NCI-H2107 (cell line): ENCODE results near the gene MT1E.
"Not testable (repeated sequence)": the region's sequence is repeated elsewhere in the genome, so short reads cannot be mapped to it uniquely, and the experiment has no call there.

Experiments
- DNase-seq: peaks from one replicate; lab custom pipeline; 2025; lab: John Stamatoyannopoulos, UW

The MT1E gene

DNA sequence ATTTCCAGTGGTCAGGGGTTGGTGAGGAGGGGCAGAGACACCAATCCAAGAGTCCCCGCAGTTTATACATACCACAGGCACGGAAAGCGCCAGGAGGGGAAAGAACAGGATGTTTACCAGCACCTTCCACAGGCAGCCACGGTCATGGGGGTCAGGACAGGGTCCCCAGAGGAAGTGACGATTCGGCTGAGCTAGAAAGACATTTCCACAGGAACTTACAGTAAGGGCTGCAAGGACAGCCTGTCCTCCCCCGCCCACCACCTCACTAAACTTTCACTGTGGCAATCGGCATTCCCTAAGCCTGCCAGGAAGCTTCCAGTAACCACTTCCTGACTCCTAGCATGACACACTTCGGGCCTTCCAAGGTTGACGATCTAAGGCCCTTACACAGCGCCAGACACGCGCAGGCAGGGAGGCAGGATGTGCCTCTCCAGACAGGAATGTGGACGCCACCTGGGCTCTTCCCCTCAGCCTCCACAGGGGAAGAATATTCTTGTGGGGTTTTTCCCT is 18.4 kb upstream of the MT1E start:
- DNase-seq = no peak

DNA sequence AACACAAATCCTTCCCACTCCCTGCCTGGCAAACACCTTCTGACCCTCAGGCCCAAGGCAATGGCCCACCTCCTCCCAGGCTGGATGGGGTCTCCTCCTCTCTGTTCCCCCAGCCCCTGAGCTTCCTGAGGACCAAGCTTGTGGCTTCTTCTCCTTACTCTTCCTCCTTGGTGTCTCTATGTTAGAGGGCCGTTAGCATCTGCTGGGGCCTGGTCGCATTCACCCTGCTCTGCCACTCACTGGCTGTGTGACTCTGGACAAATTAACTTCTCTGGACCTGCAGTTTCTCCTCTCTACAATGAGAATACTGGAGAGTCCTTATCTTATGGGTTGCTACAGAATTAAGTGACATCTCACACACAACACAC is 17.9 kb upstream of the MT1E start:
- no peak for DNase-seq

DNA sequence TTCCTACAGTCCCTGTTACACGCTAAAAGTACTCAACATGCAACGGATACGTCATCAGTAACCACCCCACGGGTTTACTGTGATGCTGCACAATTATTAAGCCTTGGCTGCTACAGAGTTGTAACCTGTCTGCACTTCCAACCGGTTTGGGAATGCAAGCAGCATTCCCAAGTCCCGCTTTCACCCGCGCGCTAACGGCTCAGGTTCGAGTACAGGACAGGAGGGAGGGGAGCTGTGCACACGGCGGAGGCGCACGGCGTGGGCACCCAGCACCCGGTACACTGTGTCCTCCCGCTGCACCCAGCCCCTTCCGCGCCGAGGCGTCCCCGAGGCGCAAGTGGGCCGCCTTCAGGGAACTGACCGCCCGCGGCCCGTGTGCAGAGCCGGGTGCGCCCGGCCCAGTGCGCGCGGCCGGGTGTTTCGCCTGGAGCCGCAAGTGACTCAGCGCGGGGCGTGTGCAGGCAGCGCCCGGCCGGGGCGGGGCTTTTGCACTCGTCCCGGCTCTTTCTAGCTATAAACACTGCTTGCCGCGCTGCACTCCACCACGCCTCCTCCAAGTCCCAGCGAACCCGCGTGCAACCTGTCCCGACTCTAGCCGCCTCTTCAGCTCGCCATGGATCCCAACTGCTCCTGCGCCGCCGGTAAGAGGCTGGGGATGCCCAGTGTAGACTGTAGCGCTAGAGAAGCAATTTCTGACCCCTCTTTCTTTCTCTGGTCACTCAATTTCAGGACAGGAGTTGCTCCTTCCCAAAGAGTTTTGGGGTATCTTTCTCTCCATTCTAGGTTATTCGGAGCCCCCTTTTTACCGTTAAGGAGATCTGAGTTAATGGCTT is 17.3 kb upstream of the MT1E start, which contains the start of gene MT2A:
MT2A (plus strand) TSS at position 542 of the 833 bp plus-strand sequence; CDS start at position 614, 72 bp downstream.
- peak; percentile 77 for DNase-seq

DNA sequence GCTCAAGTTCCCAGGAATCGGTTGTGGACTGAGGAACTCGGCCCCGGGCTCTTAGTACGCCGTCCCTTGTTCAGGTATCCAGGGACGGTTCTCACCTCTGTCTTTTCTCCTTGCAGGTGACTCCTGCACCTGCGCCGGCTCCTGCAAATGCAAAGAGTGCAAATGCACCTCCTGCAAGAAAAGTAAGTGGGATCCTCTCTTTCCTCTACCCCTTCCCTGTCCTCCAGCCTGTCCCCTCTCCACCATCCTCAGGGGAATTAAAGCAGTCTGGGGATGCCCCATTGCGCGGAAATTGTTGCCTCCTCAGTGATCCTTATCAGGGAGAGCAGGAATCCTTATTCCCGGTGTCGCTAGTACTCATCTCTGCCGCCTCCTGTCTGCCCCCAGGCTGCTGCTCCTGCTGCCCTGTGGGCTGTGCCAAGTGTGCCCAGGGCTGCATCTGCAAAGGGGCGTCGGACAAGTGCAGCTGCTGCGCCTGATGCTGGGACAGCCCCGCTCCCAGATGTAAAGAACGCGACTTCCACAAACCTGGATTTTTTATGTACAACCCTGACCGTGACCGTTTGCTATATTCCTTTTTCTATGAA is 16.6 kb upstream of the MT1E start:
- no peak for DNase-seq

DNA sequence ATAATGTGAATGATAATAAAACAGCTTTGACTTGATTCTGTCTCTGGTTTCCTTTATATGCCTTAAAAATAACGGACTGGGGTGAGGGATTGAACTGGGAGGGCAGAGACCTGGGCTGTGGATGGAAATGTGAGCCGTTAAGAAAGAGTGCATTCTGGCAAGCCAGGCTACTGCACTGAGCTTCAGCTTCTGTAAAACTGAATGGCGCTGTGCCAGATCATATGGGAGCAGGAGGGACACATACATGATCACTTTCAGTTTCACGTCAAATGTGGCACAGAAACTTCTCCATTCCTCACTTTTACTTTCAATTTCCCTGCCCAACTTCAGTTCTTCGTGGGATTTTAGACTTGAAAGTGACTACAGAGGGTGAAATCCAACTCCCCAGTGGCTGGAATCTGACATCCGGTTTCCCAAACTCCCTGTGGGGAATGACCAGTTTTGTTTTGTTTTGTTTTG is 16.1 kb upstream of the MT1E start:
- DNase-seq = peak; percentile 45

DNA sequence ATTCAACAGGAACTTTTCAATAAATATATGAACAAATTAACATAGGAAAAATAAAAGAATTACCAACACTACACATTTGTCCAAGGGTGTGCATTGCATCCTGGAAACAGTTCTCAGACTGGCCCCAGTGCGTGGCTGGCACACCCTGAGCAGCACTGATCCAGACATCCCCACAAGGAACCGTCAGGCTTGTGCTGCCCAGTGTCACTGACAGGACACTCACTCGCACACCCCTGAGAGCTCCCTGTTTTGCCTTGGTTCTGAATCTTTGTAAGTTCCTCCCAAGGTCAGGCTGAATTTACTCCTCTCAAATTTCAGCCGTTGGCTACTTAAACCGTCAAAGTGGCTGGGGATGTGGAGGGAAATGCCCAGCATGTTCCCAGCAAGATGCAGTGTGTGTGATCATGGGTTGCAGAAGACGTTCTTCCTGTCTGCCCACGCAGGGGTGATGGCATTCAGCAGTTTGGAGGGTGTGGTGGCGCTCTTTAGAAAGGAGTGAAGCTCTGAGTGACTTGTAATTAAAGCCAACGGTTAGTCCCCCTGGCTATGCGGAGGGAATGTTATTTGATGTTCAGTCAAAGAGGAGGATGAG is 15.5 kb upstream of the MT1E start:
- DNase-seq = no peak

DNA sequence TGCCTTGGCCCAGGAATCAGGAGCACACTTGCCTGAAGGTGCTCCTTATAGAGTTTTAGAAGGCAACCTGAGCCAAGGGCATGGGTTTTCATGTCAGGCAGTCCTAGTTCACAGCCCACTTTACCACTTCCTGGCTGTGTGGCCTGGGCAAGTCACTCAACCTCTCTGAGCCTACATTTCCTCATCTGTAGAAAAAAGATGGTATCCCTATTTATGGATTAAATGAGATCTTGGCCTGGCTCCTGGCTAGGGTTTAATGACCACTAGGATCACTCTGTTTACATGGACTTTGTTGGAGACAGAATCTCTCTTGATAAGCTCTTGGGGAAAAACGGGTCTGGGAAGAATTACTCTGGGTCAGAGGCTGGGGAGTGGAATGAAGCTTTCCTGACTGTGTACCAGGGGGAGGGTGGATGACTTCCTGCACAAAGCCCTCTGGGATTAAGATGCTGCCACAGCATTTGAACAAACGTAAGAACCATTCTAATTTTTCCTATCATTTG is 14.9 kb upstream of the MT1E start:
- no peak for DNase-seq

DNA sequence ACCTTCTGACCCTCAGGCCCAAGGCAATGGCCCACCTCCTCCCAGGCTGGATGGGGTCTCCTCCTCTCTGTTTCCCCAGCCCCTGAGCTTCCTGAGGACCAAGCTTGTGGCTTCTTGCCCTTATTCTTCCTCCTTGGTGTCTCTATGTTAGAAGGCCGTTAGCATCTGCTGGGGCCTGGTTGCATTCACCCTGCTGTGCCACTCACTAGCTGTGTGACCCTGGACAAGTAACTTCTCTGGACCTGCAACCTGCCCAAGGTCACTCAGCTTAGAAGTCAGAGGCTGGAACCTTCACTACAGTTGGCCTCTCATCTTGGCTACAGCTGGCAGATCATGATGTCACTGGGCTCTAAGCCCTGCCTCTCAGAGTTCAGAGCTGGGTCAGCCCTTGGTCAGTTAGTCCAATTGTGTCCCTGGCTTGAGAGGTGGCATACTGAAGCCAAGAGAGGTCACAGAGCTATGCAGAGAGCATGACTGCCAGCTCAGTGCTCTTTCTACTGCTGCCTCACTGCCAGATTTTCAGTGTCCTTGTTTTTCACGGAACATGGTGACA is 14.2 kb upstream of the MT1E start:
- DNase-seq = no peak

DNA sequence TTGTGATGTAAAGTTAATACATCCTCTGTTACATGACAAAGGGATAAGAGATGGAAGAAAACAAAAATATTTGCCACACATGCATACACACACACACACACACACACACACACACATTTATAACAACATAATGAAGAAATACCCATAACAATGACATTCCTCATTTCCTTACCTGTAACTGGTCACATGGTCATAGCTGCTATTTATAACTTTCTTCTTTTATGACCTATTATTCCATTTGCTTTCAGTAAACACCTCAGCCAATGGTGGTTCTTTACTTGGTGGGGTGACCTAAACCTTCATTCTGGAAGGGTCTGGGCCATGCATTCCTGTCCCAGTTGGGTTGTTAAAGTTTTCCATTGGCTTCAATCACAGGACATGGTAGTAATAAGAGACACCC is 11.9 kb upstream of the MT1E start:
- no peak for DNase-seq

DNA sequence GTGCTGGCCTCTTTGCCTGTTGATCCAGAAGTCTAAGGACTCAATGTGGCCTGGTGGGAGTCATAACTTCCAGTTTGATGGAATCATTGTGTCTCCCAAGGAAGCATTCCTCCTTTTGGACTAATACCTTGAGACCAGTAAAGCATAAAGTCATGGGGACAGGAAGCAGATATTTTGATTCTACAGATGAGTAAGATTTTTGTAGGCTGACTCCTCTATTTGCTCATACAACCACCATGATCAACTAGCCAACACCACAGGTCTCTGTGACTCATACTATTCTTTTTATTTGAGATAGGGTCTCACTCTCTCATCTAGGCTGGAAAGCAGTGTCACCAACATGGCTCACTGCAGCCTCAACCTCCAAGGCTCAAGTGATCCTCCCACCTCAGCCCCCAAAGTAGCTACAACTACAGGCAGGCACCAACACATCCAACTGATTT is 11.0 kb upstream of the MT1E start:
- DNase-seq = no peak

DNA sequence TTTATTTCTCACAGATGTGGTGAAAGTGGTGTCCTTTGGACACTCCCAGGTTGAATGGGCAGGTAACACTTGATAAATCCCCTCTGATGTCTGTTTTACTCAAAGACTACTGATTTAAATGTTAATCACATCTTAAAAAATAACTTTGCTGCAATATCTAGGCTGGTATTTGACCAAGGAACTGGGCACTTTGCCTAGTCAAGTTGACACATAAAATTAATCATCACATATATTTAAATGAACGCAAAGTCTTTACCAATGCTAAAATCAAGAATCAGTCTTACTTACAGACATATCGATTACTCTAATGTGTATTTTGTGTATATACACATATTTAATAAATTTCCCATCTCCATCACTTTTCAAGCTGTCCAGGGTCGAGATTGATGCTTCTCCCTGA is 10.2 kb upstream of the MT1E start:
- DNase-seq = no peak

DNA sequence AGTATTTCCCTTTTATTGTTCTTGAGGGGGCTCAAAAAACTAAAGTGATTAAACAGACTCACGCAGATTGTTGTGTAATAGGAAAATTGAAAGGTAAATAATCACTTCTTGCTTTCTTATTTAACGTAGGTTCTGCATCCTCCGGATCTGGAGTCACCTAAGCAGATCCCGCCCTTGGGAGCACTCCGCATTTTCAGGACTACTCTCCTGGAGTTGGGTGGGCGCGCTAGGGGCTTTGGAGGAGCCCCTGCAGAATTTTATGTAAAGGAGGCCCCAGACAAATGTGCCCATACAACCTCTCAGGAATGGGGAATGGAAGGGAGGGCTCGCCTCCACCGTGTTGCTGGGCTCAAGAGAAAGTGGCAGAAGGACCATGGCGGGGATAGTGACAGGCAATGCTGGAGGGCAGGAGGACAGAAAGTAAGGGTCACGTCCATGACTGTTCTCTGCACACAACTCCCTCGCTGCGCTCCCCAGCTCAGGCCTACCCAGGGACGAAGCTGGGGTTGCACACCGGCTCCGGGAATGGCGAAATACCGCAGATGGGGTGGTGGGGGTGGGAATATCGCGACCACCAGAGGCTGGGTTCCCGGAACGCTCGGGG is 8.9 kb upstream of the MT1E start:
- DNase-seq = no peak

DNA sequence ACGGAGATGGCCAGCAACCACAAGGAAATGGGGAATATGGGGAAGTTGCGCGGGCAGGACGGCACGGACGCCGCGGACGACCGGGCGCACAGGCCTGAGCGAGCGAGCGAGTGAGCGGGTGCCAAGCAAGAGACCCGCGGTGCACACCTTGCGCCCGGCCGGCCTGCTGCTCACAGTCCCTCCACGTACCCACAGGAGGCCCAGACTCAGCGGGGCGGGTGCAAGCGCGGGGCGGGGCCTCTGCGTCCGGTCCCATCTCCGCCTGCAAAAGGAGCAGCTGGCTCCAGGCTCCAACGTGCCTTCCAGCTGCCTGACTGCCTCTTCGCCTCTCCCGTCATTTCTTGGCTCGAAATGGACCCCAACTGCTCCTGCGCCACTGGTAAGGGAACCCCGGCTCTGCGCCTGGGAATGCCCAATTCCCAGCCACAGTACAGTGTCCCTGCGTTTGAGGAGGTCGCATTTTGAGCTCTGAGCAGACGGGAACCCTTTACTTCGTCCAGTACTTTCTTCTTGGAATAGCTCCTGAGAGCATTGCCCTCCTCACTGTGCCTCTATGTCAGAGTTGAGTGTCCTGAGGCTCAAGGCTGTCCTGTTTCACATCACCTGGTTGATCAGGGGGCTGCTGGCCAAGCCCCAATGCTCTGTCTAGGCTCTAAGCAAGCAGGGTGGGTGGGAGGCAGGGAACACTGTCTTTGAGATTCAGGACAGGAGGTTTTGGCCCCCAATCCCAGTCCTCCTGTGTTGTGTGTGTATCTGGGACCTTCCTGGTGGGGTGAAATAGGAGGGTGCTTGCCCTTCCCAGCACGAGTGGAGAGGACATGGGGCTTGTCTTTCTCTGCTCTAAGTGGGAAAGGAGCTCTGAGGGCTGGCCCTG is 8.1 kb upstream of the MT1E start:
- DNase-seq = no peak

DNA sequence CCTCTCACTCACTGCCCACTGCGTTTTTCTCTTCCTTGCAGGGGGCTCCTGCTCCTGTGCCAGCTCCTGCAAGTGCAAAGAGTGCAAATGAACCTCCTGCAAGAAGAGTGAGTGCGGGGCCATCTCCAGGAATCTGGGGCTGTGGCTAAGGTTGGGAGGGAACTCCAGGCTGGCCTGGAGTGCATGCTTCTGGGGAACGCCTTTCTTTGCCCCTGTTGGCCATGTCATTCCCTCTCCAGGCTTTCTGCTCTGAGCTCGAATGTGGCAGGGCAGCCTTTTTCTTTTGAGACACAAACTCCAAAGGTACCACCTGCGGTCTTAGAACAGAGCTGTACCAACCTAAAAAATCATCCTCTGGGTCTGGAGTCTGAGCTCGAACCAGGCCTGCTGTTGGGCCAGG is 7.4 kb upstream of the MT1E start:
- DNase-seq = no peak

DNA sequence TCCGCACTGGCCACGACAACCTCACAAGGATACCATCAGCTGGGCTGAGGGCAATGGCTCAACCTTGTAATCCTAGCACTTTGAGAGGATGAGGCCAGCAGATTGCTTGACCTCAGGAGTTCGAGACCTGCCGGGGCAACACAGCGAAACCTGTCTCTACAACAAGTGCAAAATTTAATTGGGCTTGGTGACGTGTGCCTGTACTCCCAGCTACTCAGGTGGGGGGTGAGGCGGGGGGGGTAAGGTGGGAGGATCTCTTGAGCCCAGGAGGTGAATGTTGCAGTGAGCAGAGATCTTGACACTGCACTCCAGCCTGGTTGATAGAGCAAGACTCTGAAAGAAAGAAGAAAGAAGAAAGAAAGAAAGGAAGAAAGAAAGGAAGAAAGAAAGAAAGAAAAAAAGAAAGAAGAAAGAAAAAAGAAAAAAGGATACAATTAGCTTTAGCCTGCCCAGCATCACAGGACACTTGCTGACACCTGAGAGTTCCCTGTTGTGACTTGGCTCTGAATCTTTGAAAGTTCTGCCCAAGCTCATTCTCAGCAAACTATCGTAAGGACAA is 5.2 kb upstream of the MT1E start:
- no peak for DNase-seq

DNA sequence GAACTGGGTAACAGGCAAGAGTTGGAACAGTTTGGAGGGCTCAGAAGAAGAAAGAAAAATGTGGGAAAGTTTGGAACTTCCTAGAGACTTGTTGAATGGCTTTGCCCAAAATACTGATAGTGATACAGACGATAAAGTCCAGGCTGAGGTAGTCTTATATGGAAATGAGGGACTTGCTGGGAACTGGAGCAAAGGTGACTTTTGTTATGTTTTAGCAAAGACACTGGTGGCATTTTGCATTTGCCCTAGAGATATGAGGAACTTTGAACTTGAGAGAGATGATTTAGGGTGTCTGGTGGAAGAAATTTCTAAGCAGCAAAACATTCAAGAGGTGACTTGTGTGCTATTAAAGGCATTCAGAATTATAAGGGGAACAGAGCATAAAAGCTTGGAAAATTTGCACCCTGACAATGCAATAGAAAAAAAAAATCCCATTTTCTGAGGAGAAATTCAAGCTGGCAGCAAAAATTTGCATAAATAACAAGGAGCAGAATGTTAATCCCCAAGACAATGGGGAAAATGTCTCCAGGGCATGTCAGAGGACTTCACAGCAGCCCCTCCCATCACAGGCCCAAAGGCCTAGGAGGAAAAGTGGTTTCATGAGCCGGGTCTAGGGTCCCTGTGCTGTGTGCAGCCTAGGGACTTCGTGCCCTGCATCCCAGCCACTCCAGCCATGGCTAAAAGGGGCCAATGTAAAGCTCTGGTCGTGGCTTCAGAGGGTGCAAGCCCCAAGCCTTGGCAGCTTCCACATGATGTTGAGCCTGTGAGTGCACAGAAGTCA is 3.7 kb upstream of the MT1E start:
- not testable (repeated sequence) for DNase-seq

DNA sequence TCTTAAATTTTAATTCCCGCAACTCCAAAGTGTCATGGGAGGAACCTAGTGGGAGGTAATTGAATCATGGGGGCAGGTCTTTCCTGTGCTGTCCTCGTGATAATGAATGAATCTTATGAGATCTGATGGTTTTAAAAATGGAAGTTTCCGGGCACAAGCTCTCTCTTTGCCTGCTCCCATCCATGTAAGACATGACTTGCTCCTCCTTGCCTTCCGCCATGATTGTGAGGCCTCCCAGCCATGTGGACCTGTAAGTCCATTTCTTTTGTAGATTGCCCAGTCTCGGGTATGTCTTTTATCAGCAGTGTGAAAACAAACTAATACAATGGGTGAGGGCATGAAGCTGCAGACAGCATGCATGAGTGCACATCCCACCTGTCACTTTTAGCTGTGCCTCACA is 2.4 kb upstream of the MT1E start:
- not testable (repeated sequence) for DNase-seq

DNA sequence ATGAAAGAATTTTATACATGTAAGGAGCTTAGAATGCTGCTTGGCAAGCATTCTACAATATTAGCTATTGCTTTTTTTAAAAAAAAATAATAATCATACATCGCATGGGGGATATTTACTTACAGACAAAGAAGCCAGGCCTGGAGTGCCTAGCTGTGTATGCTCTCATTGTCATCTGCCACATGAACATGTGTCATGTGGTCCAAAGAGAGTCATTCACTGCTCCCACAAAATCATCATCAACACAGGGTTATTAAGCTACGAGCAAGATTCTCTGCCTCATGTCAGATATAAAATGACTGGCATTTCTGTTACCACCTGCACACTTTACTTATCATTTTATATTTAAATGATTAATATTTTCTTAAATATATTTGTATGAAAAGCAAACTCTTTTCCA is 1.9 kb upstream of the MT1E start:
- no peak for DNase-seq

DNA sequence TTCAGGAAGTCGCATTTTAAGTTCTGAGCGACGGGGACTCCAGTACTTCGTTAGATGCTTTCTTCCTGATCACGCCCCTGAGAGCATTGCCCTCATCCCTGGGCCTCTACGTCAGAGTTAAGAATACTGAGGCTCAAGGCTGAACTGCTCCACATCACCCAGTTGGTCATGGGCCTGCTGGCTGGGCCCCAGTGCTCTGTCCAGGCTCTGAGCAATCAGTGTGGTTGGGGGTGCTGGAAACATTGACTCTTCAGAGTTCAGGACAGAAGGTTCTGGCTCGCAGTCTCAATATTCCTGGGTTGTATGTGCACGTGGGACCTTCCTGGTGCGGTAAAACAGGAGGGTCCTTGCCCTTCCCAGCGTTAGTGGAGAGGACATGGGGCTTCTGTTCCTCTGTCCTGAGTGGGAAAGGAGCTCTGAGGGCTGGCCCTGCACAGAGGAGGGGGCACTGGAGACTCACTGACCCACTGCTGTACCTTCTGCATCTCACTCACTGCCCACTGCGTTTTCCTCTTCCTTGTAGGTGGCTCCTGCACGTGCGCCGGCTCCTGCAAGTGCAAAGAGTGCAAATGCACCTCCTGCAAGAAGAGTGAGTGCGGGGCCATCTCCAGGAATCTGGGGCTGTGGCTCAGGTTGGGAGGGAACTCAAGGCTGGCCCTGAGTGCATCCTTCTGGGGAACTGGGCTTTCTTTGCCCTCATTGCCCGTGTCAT is 518 bp downstream of the MT1E start:
- DNase-seq = no peak
